Ascending aorta (tissue), 2 donors: ENCODE data around the gene KCNMA1. TPM values are rescaled to one million over a fixed set of nuclear protein-coding genes. Genes with fewer than 3 reads are reported as not detected.

Experiments used
- DNase-seq, 2 donors: peaks; one replicate each; pipeline ENCODE4 v3.0.0-alpha.2; 2019; ENCODE audit warnings: low spot score in 2 of 2
- H3K27ac ChIP-seq, 2 donors: fragments of 200-600 bp; sonication (generic); one replicate each; pipeline ENCODE4 v1.5.1; 2016 to 2017; ENCODE audit warnings: mild to moderate bottlenecking in 1 of 2
- H3K27me3 ChIP-seq: fragments of 200-600 bp; sonication (generic); one replicate; pipeline ENCODE4 v1.5.1; 2017
- H3K36me3 ChIP-seq, 2 donors: fragments of 200-600 bp; sonication (generic); one replicate each; pipeline ENCODE4 v1.5.1; 2016
- H3K4me1 ChIP-seq, 2 donors: fragments of 200-600 bp; sonication (generic); one replicate each; pipeline ENCODE4 v1.5.1; 2016 to 2017; ENCODE audit warnings: mild to moderate bottlenecking in 1 of 2
- H3K4me3 ChIP-seq, 2 donors: fragments of 200-600 bp; sonication (generic); one replicate each; pipeline ENCODE4 v1.5.1; 2016 to 2017; ENCODE audit warnings: mild to moderate bottlenecking in 1 of 2
- H3K9me3 ChIP-seq, 2 donors: fragments of 200-600 bp; sonication (generic); one replicate each; pipeline ENCODE4 v1.5.1; 2016
- intact Hi-C: fragments of 100-400 bp; cut with DNase I; formaldehyde crosslinking; loops from one replicate; pipeline ENCODE4 v1.15.1; 2023
- total RNA-seq: library from RNA; depleted of rRNA; stranded (reverse); fragments of >200 nt; gene quantifications from one replicate; pipeline ENCODE4 v1.1.0, GENCODE V29; 2016
- TF ChIP-seq, protein P1 (sequence below), 3 experiments: fragments of 200-600 bp in 2 of 3; fragments of 450-650 bp in 1 of 3; sonication (generic) in 2 of 3; IDR thresholded peaks; one replicate each; pipeline ENCODE4 v1.5.1; 2016 to 2019; ENCODE audit warnings: antibody characterized with exemption in 3 of 3, mild to moderate bottlenecking in 1 of 3, moderate library complexity in 1 of 3

KCNMA1 gene
- total RNA-seq, 1 donor from 2014 or later = 28.6 TPM

DNA sequence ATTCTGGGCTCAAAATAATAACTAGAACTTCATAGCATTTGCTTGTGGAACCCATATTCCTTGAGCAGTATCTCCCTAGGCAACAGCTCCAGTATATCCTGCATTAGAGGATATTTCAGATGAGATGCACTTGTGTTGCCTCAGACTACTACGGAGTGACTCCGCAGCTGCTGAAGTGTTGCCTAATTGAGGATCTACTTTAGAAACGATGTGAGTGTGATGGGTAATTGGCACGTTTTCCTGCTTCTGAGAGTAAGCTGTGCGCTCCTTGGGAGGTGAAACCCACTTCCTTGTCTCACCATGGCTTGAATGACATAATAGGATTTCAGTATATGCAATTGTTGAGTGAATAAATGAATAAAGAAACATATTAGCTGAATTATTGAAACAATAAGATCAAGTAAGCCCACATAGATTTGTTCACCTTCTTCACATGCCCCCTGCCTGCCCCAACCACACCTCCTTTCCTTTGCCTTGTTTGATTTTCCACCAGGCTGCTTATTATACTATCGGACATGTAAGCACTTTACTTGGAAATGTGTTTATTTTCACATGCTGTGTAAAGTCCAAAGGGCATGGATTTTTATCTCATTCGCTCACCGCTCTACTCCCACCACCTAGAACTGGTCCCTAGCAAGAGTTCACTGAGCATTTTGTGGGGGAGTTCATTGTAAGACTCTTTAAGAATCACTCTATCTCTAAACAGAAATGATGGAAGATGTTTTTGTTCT, 303.8 kb downstream of the KCNMA1 start:
- DNase-seq = no peak
- no peaks in the 10 kb centered on the region for H3K27me3 ChIP-seq
- no peaks in the 10 kb centered on the region for H3K36me3 ChIP-seq
- no peaks in the 10 kb centered on the region for H3K9me3 ChIP-seq
- H3K4me1 ChIP-seq = no peaks in the 10 kb centered on the region
- no peak overlapping the region for H3K4me3 ChIP-seq
- no peak overlapping the region for H3K27ac ChIP-seq
- intact Hi-C loops = no loop called here
- TF ChIP-seq, protein P1, sequence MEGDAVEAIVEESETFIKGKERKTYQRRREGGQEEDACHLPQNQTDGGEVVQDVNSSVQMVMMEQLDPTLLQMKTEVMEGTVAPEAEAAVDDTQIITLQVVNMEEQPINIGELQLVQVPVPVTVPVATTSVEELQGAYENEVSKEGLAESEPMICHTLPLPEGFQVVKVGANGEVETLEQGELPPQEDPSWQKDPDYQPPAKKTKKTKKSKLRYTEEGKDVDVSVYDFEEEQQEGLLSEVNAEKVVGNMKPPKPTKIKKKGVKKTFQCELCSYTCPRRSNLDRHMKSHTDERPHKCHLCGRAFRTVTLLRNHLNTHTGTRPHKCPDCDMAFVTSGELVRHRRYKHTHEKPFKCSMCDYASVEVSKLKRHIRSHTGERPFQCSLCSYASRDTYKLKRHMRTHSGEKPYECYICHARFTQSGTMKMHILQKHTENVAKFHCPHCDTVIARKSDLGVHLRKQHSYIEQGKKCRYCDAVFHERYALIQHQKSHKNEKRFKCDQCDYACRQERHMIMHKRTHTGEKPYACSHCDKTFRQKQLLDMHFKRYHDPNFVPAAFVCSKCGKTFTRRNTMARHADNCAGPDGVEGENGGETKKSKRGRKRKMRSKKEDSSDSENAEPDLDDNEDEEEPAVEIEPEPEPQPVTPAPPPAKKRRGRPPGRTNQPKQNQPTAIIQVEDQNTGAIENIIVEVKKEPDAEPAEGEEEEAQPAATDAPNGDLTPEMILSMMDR (IDR thresholded peaks at IDR 0.05) = no peak

DNA sequence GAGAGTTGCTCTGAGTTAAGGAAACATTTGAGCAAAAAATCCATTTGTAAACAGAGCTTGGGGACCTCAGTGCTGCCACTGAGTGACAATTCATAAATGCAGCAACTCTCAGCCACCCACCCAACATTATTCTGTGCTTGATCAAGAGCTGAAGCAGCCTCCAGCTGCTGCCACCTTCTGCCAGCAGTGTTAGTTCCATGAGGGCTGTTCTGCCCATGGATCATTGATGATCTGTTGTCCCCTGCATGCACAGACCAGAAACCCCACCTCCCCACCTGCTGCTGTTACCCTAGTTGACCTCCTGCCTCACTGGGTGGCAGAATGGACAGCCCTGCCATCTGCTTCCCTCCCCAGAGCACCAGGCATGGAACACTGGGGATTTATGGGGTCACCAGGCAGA, 305.4 kb downstream of the KCNMA1 start:
- Histone ChIP-seq H3K27ac (no peak overlapping the region), H3K36me3 (no peaks in the 10 kb centered on the region), H3K4me3 (no peak overlapping the region), H3K4me1 (no peaks in the 10 kb centered on the region), H3K27me3 (no peaks in the 10 kb centered on the region), H3K9me3 (no peaks in the 10 kb centered on the region)
- intact Hi-C loops = no loop called here
- TF ChIP-seq, protein P1 (IDR thresholded peaks at IDR 0.05) = no peak
- DNase-seq = no peak

DNA sequence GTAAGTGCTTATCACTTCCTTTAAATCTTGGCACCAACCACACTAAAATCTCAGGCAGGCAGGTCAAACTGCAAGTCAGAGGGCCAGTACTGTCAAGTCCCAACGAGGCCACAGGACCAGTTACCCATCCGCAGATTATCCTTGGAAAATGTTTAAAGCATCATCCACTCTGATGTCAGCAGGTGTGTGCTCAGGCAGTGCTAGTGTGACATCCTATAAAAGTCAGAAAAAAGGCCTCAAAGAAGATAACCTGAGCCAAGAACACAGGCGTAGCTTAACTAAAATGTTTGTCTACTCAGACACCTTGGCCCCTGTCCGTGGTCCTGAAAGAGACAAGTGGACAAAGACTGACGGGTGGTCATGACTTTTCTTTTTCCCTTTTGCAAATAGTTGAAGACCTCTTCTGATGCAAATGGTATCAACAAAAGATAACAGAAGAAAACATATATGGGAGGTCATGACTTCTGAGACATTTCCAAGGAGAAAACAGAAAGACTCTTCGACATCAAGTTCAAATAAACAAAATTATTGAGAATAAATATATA, 309.3 kb downstream of the KCNMA1 start:
- Histone ChIP-seq H3K4me3 (no peak overlapping the region), H3K4me1 (no peaks in the 10 kb centered on the region), H3K27me3 (no peaks in the 10 kb centered on the region), H3K9me3 (no peaks in the 10 kb centered on the region), H3K36me3 (no peaks in the 10 kb centered on the region), H3K27ac (no peak overlapping the region)
- DNase-seq = no peak
- TF ChIP-seq, protein P1 (IDR thresholded peaks at IDR 0.05) = no peak
- intact Hi-C loops = no loop called here

DNA sequence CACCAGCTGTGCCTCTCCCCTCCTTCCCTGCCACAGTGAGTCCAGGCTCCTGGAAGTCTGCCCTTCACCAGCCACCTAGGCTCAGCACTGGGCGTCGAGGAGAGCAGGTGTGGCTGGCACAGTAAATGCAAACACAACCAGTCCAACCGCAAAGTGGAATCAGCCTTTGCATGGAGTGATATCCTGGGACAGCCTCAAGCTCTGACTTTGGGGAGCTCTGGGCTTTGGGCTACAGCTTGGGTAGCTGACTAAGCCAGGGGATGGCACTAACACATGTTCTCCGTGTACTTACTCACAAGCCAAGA, 312.4 kb downstream of the KCNMA1 start:
- no peak for DNase-seq
- Histone ChIP-seq H3K4me3 (no peak overlapping the region), H3K9me3 (no peaks in the 10 kb centered on the region), H3K4me1 (peaks cover 0 to 6% of the 10 kb centered on the region in 2 donors), H3K27ac (no peak overlapping the region), H3K36me3 (no peaks in the 10 kb centered on the region), H3K27me3 (no peaks in the 10 kb centered on the region)
- TF ChIP-seq, protein P1 (IDR thresholded peaks at IDR 0.05) = no peak
- intact Hi-C loops = no loop called here

DNA sequence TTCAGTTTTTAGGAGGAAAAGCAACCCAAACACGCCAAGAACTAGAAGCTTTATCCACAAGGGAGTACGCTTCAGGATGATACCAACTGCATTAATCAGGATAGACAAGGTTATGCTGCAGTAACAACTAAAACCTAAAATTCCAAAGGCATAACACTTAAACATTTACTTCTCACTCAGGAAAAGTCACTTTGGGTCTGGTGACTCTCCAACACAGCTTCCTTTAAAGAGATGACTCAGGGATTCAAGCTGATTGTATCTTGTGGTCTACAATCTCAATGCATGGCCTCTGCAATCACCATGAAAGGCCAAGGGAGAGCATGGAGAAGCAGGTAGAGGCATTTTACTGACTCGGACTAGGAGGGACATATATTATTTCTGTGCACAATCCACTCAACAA, 315.8 kb downstream of the KCNMA1 start:
- DNase-seq = no peak
- TF ChIP-seq, protein P1 (IDR thresholded peaks at IDR 0.05) = no peak
- Histone ChIP-seq H3K36me3 (no peaks in the 10 kb centered on the region), H3K9me3 (no peaks in the 10 kb centered on the region), H3K4me1 (peaks cover 0 to 16% of the 10 kb centered on the region in 2 donors), H3K4me3 (no peak overlapping the region), H3K27ac (no peak overlapping the region), H3K27me3 (no peaks in the 10 kb centered on the region)
- intact Hi-C loops = no loop called here
